Measurements from ENCODE around the gene ELAVL3. TPM values are rescaled to one million over a fixed set of nuclear protein-coding genes. Genes with fewer than 3 reads are reported as not detected.

ELAVL3 gene
- total RNA-seq, 1 experiment from 2014 or later: 1.4 TPM

DNA sequence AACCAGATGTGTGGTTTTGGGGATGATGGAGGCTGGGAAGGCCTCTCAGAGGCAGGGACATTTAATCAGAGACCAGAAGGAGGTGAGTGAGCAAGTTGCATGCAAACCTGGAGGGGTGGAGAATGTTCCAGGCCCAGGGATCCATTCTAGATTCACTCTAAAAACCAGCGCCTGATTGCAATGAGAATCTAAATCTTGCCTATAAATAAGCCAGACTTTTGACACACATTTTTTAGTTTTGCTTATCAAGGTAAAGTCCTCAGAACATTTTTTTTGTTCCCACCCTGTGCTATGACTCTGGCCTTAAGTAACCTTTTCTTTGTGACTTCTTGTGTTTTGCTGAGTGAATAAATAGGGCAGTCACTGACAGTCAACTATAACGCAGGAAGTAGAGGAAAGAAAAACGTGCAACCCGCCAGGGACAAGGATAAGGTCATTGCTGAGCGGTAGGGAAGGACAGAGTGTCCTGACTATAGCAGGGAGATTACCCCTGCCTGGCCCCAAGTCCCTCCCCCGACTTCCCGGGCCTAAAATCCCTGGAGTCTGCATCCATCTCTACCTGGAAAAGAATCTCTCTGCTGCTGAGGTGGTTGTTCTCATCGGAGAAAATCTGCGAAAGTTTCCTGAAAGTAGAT lies 76.1 kb downstream of the ELAVL3 start:
- H3K27ac Mint-ChIP-seq: no peak overlapping the region
- DNase-seq (ENCODE audit: low spot score) (no peak), ATAC-seq (no peak)
- H3K4me3 Mint-ChIP-seq: no peak overlapping the region
- ChIA-PET CTCF (interaction anchor here (1.5 to 3.3 kb wide), 4 partner anchors 14 to 30 kb away, joined by 4 to 66 read pairs (median 23); partner anchors contain the start of genes EPOR, ODAD3 and PRKCSH), POLR2A (no interaction called here)
- H3K27me3 Mint-ChIP-seq (ENCODE audit: low read depth): no peaks in the 10 kb centered on the region
- H3K4me1 Mint-ChIP-seq: no peaks in the 10 kb centered on the region
- TF ChIP-seq SP1 (CRISPR knock-in tag; conservative IDR thresholded peaks at IDR 0.05) (no peak), ZNF423 (CRISPR knock-in tag; IDR thresholded peaks at IDR 0.05) (no peak), NR1H2 (CRISPR knock-in tag; IDR thresholded peaks at IDR 0.05) (no peak), ATF1 (CRISPR knock-in tag; IDR thresholded peaks at IDR 0.05) (no peak)
- TF ChIP-seq, protein P1, sequence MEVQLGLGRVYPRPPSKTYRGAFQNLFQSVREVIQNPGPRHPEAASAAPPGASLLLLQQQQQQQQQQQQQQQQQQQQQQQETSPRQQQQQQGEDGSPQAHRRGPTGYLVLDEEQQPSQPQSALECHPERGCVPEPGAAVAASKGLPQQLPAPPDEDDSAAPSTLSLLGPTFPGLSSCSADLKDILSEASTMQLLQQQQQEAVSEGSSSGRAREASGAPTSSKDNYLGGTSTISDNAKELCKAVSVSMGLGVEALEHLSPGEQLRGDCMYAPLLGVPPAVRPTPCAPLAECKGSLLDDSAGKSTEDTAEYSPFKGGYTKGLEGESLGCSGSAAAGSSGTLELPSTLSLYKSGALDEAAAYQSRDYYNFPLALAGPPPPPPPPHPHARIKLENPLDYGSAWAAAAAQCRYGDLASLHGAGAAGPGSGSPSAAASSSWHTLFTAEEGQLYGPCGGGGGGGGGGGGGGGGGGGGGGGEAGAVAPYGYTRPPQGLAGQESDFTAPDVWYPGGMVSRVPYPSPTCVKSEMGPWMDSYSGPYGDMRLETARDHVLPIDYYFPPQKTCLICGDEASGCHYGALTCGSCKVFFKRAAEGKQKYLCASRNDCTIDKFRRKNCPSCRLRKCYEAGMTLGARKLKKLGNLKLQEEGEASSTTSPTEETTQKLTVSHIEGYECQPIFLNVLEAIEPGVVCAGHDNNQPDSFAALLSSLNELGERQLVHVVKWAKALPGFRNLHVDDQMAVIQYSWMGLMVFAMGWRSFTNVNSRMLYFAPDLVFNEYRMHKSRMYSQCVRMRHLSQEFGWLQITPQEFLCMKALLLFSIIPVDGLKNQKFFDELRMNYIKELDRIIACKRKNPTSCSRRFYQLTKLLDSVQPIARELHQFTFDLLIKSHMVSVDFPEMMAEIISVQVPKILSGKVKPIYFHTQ (CRISPR knock-in tag; IDR thresholded peaks at IDR 0.05): no peak
- TF ChIP-seq, protein P2, sequence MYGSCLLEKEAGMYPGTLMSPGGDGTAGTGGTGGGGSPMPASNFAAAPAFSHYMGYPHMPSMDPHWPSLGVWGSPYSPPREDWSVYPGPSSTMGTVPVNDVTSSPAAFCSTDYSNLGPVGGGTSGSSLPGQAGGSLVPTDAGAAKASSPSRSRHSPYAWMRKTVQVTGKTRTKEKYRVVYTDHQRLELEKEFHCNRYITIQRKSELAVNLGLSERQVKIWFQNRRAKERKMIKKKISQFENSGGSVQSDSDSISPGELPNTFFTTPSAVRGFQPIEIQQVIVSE (CRISPR knock-in tag; IDR thresholded peaks at IDR 0.05; ENCODE audit: borderline replicate concordance): no peak
- TF ChIP-seq, protein P3, sequence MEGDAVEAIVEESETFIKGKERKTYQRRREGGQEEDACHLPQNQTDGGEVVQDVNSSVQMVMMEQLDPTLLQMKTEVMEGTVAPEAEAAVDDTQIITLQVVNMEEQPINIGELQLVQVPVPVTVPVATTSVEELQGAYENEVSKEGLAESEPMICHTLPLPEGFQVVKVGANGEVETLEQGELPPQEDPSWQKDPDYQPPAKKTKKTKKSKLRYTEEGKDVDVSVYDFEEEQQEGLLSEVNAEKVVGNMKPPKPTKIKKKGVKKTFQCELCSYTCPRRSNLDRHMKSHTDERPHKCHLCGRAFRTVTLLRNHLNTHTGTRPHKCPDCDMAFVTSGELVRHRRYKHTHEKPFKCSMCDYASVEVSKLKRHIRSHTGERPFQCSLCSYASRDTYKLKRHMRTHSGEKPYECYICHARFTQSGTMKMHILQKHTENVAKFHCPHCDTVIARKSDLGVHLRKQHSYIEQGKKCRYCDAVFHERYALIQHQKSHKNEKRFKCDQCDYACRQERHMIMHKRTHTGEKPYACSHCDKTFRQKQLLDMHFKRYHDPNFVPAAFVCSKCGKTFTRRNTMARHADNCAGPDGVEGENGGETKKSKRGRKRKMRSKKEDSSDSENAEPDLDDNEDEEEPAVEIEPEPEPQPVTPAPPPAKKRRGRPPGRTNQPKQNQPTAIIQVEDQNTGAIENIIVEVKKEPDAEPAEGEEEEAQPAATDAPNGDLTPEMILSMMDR (IDR thresholded peaks at IDR 0.05): no peak
- H3K36me3 Mint-ChIP-seq: peaks cover 36% of the 10 kb centered on the region
- no peaks in the 10 kb centered on the region for H3K9me3 Mint-ChIP-seq

DNA sequence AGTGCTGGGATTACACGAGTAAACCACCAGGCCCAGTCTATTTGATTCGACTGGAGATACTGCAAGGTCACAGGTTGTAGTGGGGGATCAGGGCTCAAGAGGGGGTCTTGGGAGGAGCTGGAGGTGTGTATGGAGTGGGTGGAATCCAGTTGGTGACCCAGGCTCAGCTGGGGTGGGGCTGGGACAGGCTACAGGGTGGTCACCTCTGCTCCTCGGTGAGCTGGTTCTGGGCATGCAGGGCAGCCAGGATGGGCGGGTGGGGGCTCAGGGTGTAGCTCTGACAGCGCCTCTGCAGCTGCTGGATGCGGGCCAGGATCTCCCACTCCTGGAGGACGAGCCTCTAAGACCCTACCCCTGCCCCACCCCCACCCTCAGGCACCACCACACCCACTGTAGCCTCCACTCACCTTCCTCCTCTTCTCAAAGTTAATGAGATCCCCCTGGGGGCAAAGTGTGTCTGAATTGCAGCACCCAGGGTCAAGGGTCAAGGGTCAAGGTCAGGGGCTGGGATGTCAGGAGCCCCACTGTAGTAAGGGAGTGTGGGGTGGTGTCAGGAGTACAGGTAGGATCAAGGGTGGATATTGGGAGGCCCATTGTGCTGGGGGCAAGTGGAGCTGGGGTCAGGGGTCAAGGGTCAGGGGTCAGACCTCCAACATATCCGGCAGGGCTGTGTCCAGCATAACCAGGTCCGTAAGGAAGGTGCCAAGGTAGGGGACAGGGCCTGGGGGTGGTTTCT lies 78.9 kb downstream of the ELAVL3 start:
- H3K4me3 Mint-ChIP-seq: no peak overlapping the region
- H3K27ac Mint-ChIP-seq: no peak overlapping the region
- peaks cover 40% of the 10 kb centered on the region for H3K36me3 Mint-ChIP-seq
- H3K27me3 Mint-ChIP-seq (ENCODE audit: low read depth): no peaks in the 10 kb centered on the region
- no peak for DNase-seq (ENCODE audit: low spot score)
- H3K4me1 Mint-ChIP-seq: no peaks in the 10 kb centered on the region
- ATAC-seq: no peak
- CTCF ChIA-PET: interaction anchor here (1.1 to 2.4 kb wide), 4 partner anchors 11 to 21 kb away, joined by 3 to 10 read pairs (median 6); no protein-coding TSS in a partner anchor
- H3K9me3 Mint-ChIP-seq: no peaks in the 10 kb centered on the region
- POLR2A ChIA-PET: interaction anchor here (1.1 kb wide), 1 partner anchor 20 kb away, joined by 4 read pairs; no protein-coding TSS in a partner anchor
- TF ChIP-seq KAT7 (CRISPR knock-in tag; IDR thresholded peaks at IDR 0.05; ENCODE audit: borderline replicate concordance) (no peak), RORB (CRISPR knock-in tag; IDR thresholded peaks at IDR 0.05) (no peak), OVOL2 (CRISPR knock-in tag; IDR thresholded peaks at IDR 0.05; ENCODE audit: borderline replicate concordance) (no peak), TEAD1 (CRISPR knock-in tag; IDR thresholded peaks at IDR 0.05) (no peak), ZBTB21 (CRISPR knock-in tag; IDR thresholded peaks at IDR 0.05; ENCODE audit: borderline replicate concordance) (no peak), GABPB1 (CRISPR knock-in tag; IDR thresholded peaks at IDR 0.05) (no peak), GRHL2 (CRISPR knock-in tag; IDR thresholded peaks at IDR 0.05; ENCODE audit: insufficient replicate concordance, severe bottlenecking) (no peak)
- TF ChIP-seq, protein P4, sequence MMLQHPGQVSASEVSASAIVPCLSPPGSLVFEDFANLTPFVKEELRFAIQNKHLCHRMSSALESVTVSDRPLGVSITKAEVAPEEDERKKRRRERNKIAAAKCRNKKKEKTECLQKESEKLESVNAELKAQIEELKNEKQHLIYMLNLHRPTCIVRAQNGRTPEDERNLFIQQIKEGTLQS (CRISPR knock-in tag; conservative IDR thresholded peaks at IDR 0.05): no peak
- TF ChIP-seq, protein P5, sequence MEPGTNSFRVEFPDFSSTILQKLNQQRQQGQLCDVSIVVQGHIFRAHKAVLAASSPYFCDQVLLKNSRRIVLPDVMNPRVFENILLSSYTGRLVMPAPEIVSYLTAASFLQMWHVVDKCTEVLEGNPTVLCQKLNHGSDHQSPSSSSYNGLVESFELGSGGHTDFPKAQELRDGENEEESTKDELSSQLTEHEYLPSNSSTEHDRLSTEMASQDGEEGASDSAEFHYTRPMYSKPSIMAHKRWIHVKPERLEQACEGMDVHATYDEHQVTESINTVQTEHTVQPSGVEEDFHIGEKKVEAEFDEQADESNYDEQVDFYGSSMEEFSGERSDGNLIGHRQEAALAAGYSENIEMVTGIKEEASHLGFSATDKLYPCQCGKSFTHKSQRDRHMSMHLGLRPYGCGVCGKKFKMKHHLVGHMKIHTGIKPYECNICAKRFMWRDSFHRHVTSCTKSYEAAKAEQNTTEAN (CRISPR knock-in tag; IDR thresholded peaks at IDR 0.05): no peak
- TF ChIP-seq, protein P6, sequence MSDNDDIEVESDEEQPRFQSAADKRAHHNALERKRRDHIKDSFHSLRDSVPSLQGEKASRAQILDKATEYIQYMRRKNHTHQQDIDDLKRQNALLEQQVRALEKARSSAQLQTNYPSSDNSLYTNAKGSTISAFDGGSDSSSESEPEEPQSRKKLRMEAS (CRISPR knock-in tag; IDR thresholded peaks at IDR 0.05): no peak
- TF ChIP-seq, protein P7, sequence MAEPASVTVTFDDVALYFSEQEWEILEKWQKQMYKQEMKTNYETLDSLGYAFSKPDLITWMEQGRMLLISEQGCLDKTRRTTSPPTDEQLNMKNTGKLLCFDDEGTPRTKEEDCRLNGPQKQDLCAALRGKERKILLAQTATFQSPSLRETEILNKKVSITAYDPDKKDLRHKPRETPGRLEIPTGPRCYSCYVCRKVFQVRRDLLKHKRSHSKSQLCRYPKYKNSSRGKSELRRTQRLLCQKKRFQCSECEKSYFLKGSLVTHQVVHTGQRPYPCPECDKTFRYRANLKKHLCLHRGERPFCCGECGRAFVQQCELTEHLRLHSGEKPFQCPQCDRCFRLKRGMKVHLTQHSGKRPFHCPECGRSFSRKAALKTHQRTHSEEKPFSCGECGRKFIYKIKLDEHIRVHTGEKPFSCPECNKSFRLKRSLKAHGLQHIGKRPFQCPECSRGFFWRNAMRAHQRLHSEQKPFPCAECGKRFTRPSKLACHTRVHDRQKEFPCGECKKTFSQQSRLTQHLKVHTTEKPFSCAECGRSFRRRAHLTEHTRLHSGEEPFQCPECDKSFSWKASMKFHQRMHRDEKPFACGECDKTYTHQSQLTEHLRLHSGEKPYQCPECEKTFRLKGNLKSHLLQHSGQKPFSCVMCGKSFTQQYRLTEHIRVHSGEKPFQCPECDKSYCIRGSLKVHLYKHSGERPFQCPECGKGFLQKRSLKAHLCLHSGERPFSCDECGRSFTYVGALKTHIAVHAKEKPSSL (CRISPR knock-in tag; conservative IDR thresholded peaks at IDR 0.05): no peak
- TF ChIP-seq, protein P8, sequence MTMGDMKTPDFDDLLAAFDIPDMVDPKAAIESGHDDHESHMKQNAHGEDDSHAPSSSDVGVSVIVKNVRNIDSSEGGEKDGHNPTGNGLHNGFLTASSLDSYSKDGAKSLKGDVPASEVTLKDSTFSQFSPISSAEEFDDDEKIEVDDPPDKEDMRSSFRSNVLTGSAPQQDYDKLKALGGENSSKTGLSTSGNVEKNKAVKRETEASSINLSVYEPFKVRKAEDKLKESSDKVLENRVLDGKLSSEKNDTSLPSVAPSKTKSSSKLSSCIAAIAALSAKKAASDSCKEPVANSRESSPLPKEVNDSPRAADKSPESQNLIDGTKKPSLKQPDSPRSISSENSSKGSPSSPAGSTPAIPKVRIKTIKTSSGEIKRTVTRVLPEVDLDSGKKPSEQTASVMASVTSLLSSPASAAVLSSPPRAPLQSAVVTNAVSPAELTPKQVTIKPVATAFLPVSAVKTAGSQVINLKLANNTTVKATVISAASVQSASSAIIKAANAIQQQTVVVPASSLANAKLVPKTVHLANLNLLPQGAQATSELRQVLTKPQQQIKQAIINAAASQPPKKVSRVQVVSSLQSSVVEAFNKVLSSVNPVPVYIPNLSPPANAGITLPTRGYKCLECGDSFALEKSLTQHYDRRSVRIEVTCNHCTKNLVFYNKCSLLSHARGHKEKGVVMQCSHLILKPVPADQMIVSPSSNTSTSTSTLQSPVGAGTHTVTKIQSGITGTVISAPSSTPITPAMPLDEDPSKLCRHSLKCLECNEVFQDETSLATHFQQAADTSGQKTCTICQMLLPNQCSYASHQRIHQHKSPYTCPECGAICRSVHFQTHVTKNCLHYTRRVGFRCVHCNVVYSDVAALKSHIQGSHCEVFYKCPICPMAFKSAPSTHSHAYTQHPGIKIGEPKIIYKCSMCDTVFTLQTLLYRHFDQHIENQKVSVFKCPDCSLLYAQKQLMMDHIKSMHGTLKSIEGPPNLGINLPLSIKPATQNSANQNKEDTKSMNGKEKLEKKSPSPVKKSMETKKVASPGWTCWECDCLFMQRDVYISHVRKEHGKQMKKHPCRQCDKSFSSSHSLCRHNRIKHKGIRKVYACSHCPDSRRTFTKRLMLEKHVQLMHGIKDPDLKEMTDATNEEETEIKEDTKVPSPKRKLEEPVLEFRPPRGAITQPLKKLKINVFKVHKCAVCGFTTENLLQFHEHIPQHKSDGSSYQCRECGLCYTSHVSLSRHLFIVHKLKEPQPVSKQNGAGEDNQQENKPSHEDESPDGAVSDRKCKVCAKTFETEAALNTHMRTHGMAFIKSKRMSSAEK (CRISPR knock-in tag; IDR thresholded peaks at IDR 0.05; ENCODE audit: borderline replicate concordance): no peak

Measured in WTC11 (cell line).